ENCODE results near the gene TBC1D12.
"Not testable (repeated sequence)": the region's sequence is repeated elsewhere in the genome, so short reads cannot be mapped to it uniquely, and the experiment has no call there.

Gene TBC1D12

GRCh38 chr10:94402204-94402842, at the start of gene TBC1D12:
Gene TBC1D12 (plus strand): TSS chr10:94402541. CDS start chr10:94402614, 73 bp downstream.
- peak; percentile 52 to 62 for DNase-seq

DNA sequence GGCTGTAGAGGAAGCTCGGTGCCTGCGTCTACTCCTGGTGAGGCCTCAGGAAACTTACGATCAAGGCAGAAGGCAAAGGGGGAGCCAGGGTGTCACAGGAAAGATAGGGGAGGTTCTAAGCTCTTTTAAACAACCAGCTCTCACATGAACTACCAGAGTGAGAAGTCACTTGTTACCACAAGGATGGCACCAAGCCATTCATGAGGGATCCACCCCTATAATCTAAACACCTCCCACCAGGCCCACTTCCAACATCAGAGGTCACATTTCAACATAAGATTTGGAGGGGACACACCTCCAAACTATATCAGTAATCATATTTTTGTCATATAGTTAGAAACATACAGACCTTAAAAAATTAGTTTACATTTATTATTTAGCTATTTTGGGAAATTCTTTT, 49.0 kb upstream of the TBC1D12 start:
- no peak for DNase-seq

- DNase-seq, result no peak
Observed at GRCh38 chr10:94355841-94356240, 46.5 kb upstream of the TBC1D12 start.

DNA sequence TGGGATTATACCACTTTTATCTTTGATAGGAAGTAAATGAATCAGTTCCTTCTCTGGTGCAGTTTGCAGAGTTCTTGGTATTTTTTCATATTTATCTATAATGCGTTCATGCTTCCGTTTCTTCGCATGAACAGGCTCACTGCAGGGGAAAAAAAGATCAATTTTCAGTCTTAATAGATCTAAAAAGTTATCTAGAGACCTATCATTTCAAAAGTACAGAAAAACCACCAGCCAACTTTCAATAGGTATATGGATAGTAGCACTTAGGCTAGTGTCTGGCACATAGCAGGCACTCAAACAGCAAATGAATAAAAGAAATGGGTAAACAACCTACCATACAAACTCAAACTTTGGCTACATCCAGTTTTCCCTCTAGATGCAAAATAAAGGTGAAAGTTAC, 45.1 kb upstream of the TBC1D12 start:
- no peak for DNase-seq

GRCh38 chr10:94358480-94358879, 43.9 kb upstream of the TBC1D12 start:
- no peak for DNase-seq

DNA sequence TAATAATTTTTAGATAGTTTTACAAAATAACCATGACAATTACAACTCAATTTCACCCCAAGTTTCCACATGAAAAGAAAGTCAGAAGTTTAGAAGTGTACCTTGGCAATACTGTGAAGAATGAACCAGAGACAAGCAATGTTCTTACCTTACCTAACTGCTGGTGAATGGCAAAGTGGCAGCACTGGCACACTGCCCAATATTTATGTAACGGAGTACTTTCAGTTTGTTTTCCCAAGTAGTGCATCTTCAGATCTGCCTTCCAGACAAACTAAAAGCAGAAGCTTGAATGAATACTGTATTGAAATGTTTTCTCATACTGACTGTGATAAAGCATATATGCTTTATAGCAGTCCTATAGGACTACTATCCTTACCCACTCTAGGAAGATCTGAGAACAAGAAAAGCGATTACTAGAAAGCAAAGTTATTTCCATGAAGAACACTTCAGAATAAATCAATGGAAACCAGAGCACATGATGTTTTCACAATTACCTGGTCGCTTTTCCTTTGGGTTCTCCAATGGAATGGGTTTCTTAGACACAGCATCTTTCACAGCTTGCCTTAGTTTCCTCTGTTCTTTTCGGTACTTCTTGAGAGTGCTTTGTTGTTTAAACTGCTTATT, 41.1 kb upstream of the TBC1D12 start:
- DNase-seq, result no peak

DNA sequence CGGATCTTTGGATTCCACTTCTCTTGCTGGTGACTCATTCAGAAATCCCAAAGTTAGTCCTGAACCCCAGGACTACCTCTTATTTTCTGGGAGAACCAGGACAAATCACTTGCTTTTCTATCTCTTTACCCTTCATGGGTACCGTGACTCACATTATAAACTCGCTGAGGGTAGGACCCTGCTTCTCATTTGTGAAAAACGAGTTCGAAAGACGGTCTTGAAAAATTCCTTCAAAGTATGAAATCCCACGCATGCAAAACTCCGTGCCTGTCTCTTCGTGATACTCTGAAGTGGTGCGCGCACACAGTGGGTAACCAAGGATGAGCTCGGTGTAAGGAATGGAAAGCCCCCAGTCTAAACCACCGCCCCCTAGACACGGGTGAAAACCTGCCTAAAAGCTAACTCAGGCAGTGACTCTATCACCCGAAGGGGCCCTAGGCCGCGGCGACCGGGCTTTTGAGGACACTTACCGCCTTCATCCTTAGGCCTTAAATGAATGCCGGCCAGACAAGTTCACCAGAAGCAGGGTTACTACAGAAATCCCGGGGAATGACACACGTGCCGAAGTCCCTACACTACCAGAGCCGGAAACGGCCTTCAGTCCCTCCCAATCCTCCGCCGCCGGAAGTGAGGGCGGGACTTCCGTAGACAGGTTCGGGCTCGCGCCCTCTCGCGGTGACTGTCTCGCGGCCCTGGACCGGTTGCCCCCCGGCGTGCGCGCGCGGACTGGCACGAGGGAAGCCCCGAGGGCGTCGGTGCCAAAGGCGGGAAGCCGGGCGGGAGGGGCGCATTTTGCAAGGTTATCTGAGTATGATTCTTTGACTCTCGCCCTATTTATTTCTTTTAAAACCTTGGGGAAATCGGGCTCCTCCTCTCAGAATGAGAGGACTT, 39.7 kb upstream of the TBC1D12 start, which contains the start of gene NOC3L:
TSS of gene NOC3L (minus strand) at position 580 of the 891 bp plus-strand sequence. CDS start at position 479, 101 bp downstream.
- peak; percentile 96 for DNase-seq

GRCh38 chr10:94363251-94363565, 39.1 kb upstream of the TBC1D12 start:
- DNase-seq, result no peak

DNA sequence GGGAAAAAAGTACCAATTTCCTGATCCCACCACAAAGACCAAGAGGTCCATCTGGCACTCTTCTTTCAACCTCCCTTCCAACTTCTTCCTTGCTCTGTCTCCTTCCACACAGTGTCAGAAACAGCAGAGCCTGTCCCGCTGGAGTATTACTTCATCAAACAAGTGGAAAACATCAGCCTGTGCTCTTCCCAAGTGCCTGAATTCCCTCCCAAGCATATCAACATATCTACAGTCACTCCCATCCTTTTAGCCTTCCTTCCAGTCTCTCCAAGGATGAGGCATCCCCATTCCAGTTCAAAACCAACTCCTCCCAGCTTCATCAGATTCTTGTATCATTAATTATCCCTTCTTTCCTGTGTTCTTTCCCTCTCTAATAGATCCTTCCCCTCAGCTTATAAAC, 37.9 kb upstream of the TBC1D12 start:
- no peak for DNase-seq

- no peak for DNase-seq
Observed at GRCh38 chr10:94366382-94366781, 36.0 kb upstream of the TBC1D12 start.

- DNase-seq, result no peak
Observed at GRCh38 chr10:94370501-94370900, 31.8 kb upstream of the TBC1D12 start.

GRCh38 chr10:94375374-94375773, 27.0 kb upstream of the TBC1D12 start:
- no peak for DNase-seq

DNA sequence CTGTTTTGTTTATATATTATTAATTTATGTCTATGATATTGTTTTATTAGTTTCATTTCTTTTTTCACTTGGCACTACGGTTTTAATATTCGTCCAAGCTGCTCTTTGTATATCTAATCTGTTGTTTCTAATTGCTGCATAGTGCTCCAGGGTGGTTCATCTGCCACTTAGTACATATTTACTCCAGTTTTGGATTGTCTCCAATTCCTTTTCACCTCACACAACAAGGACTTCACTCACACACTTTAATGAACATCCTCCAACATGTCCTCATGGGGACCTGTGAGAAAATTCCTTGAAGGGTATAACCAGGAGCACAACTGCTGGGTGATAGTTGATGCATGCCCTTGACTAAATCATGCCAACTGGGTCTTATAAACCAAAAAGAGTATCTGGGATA, 25.5 kb upstream of the TBC1D12 start:
- DNase-seq, result no peak

DNA sequence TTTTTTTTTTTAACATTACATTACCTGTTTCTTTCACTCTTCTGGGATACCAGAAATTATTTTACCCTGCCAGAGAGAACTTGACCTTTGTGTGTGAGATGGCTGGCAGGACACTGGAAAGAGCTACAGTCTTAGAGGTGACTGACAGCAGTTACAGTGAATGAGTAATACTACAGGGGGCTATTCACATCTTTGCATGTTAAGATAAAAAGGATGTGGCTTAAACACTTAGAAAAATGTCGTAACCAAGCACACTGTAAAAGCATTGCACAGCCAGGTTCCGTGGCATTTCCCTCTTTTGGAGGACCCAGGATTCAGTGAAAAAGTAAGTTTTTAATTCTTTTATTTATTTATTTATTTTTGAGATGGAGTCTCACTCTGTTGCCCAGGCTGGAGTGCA, 18.8 kb upstream of the TBC1D12 start:
- DNase-seq, result no peak

DNA sequence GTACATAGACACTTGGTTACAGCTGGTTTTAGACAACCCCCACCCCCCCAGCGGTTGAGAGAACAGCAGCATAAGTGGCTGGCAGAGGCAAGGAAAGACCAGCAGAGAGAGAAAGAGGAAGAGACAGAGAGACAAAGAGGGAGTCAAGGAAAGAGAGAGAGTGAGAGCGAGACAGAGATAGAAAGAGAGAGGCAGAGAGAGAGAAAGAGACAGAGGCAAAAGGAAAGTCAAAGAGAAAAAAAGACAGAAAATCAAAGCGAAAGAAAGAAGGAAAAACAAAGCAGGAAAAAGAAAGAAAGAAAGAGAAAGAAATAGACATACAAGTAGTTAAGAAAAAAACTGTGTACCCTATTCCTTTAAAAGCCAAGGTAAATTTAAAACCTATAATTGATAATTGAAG, 16.6 kb upstream of the TBC1D12 start:
- DNase-seq, result not testable (repeated sequence)

DNA sequence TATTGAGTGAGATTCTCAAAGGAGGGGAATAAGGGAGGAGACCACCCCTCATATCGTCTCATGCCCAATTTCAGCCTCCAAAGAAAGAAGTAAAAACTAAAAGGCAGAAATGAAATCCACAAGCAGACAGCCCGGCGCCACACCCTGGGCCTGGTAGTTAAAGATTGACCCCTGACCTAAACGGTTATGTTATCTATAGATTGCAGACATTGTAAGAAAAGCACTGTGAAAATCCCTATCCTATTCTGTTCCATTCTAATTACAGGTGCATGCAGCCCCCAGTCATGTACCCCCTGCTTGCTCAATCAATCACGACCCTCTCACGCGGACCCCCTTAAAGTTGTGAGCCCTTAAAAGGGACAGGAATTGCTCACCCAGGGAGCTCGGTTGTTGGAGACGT, 10.2 kb upstream of the TBC1D12 start:
- DNase-seq, result not testable (repeated sequence)

DNA sequence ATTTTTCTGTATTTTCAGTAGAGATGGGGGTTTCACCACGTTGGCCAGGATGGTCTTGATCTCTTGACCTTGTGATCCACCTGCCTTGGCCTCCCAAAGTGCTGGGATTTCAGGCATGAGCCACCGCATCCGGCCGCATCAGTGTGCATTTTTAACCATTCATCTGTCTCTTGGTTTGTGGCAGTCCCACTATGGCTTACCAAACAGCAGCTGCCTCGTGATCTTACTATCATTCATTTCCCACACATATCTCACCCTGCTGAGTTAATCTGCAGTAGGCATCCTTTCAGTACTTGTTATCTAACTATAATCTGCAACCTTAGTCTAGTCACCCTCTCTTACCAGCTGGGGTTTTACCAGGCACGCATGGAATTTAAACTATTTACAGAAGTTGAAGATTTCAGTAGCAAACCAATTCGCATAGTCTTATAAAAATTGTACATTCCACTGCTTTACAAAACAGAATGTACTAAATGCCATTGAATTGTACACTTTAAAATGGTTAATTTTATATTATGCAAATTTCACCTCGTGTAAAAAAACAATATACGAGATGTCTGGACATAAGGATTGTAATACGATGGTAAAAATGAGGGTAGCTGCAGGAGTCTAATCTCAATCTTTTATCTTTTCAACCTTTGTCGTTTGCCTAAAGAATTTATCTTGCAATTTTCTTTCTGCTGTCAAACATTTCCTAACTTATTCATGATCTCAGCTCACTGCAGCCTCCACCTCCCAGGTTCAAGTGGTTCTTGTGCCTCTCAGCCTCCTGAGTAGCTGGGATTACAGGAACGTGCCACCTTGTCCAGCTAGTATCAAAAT, 4.6 kb upstream of the TBC1D12 start:
- DNase-seq, result no peak

DNA sequence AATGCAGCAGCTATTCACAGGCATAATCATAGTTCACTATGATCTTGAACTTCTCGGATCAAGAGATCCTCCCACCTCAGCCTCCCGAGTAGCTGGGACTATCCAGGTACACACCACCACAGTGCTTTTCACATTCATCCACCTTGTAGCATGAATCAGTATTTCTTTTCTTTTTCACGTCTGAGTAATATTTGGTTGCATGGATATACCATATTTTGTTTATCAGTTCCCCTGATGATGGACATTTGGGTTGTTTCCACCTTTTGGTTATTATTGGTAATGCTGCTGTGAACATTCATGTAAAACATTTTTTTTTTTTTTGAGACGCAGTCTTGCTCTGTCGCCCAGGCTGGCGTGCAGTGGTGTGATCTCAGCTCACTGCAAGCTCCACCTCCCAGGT, 3.6 kb upstream of the TBC1D12 start:
- no peak for DNase-seq

DNA sequence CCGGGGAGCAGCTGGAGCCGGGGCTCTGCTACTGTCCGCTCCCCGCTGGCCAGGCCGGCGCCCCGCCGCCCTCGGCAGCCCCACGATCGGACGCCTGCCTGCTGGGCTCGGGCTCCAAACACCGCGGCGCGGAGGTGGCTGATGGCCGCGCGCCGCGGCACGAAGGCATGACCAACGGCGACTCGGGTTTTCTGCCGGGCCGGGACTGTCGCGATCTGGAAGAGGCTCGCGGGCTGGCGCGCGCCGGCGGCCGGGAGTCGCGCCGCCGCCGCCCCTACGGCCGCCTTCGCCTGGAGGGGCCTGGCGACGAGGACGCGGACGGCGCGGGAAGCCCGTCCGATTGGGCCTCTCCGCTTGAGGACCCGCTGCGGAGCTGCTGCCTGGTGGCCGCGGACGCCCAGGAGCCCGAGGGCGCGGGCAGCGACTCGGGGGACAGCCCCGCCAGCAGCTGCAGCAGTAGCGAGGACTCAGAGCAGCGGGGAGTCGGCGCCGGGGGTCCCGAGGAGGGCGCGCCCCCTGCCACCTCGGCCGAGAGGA, 570 bp downstream of the TBC1D12 start:
- DNase-seq, result peak in 1 of 2 experiments; percentile 49

GRCh38 chr10:94403380-94404213, 1.3 kb downstream of the TBC1D12 start:
- DNase-seq, result peak; percentile 24 to 41

DNA sequence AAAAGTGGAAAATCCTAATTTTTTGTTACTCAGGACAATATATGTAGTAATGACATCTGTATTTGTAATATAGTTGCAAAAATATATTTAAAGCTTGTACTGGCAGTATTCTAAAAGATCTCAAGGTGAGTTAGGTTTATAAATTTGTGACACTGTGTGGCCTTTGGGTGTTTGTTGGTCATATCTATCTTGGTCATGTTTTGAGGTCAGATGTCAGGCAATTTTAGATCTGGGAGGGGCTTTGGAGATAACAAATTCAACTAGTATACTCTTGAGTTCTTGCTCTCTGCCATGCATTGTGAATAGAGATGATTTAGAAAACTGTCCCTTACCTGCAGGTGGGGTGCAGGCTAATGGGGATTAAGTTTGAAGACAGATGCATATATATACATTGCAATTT, 3.1 kb downstream of the TBC1D12 start:
- DNase-seq, result no peak

DNA sequence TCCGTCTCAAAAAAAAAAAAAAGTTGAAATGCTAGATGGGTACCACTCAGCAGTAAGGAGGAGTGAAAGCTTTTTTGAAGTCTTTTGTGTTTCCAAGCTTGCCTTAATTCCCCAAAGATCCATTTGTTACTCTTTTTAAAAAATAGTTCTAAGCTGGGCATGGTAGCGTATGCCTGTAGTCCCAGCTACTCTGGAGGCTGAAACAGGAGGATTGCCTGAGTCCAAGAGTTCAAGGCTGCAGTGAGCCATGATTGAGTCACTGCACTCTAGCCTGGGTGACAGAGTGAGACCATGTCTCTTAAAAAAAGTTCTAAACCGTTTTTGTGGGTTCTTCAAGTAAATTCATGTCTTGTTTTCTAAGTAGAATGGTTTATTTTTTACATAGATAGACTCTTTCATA, 5.3 kb downstream of the TBC1D12 start:
- DNase-seq, result no peak
